Mesenchymal stem cell (in vitro differentiated cells and primary cell): ENCODE measurements around the gene ARID5A.

Source experiments
- DNase-seq: peaks from one replicate; pipeline ENCODE4 v3.0.0-alpha.2; 2013
- H2AFZ ChIP-seq: one replicate; pipeline ENCODE4 v1.6.1; 2013; ENCODE audit warnings: low read depth, mild to moderate bottlenecking, control low read depth, inconsistent platforms, low read length, moderate library complexity
- H2AK5ac ChIP-seq: 2 replicates; pipeline ENCODE4 v1.6.1; 2013; ENCODE audit warnings: low read length, moderate library complexity, mild to moderate bottlenecking, inconsistent platforms; ENCODE audit not compliant: severe bottlenecking
- H2BK120ac ChIP-seq: one replicate; pipeline ENCODE4 v1.6.1; 2013; ENCODE audit warnings: low read depth, mild to moderate bottlenecking, inconsistent platforms, low read length, moderate library complexity
- H2BK12ac ChIP-seq, 2 experiments: one replicate each; pipeline ENCODE4 v1.6.1; 2013; ENCODE audit warnings: inconsistent platforms in 2 of 2, low read length in 2 of 2, mild to moderate bottlenecking in 2 of 2, moderate library complexity in 2 of 2, control low read depth in 1 of 2
- H2BK15ac ChIP-seq: one replicate; pipeline ENCODE4 v1.6.1; 2013; ENCODE audit warnings: mild to moderate bottlenecking, low read depth, inconsistent platforms; ENCODE audit not compliant: poor library complexity, severe bottlenecking
- H2BK5ac ChIP-seq: 2 replicates; pipeline ENCODE4 v1.6.1; 2013; ENCODE audit warnings: low read depth, mild to moderate bottlenecking, low read length, control low read depth, inconsistent platforms; ENCODE audit not compliant: poor library complexity, severe bottlenecking
- H3K14ac ChIP-seq, 2 experiments: one replicate each; pipeline ENCODE4 v1.6.1; 2013; ENCODE audit warnings: inconsistent platforms in 2 of 2, low read length in 2 of 2, control low read depth in 1 of 2, mild to moderate bottlenecking in 1 of 2, moderate library complexity in 1 of 2
- H3K18ac ChIP-seq, 2 experiments: one replicate each; pipeline ENCODE4 v1.6.1; 2013; ENCODE audit warnings: inconsistent platforms in 2 of 2, low read length in 2 of 2, control low read depth in 1 of 2, low read depth in 1 of 2, mild to moderate bottlenecking in 1 of 2
- H3K23ac ChIP-seq, 2 experiments: one replicate each; pipeline ENCODE4 v1.6.1; 2013; ENCODE audit warnings: inconsistent platforms in 2 of 2, low read length in 2 of 2, mild to moderate bottlenecking in 2 of 2, moderate library complexity in 2 of 2, control low read depth in 1 of 2
- H3K27ac ChIP-seq: 2 replicates; pipeline ENCODE4 v1.5.1; 2013; ENCODE audit warnings: mild to moderate bottlenecking, moderate library complexity, low read length, control low read depth, inconsistent platforms; ENCODE audit not compliant: poor library complexity, severe bottlenecking
- H3K27me3 ChIP-seq, 2 experiments: 2 replicates each; pipeline versions ENCODE4 v1.6.1 to v1.7.0; 2013; ENCODE audit warnings: low read length in 2 of 2, mild to moderate bottlenecking in 2 of 2, moderate library complexity in 2 of 2, control low read depth in 1 of 2, inconsistent platforms in 1 of 2; ENCODE audit not compliant: control insufficient read depth in 1 of 2, insufficient read depth in 1 of 2
- H3K36me3 ChIP-seq, 2 experiments: 2 replicates each; pipeline versions ENCODE4 v1.6.1 to v1.7.0; 2013; ENCODE audit warnings: low read length in 2 of 2, control low read depth in 1 of 2, inconsistent platforms in 1 of 2, low read depth in 1 of 2, mild to moderate bottlenecking in 1 of 2; ENCODE audit not compliant: insufficient read depth in 2 of 2, control insufficient read depth in 1 of 2
- H3K4ac ChIP-seq, 2 experiments: one replicate each; pipeline ENCODE4 v1.6.1; 2013; ENCODE audit warnings: inconsistent platforms in 2 of 2, low read length in 2 of 2, mild to moderate bottlenecking in 2 of 2, moderate library complexity in 2 of 2, control low read depth in 1 of 2, low read depth in 1 of 2
- H3K4me1 ChIP-seq: 2 replicates; pipeline ENCODE4 v1.6.1; 2013; ENCODE audit warnings: low read depth, low read length, control low read depth; ENCODE audit not compliant: control insufficient read depth, insufficient read depth
- H3K4me2 ChIP-seq: 2 replicates; pipeline ENCODE4 v1.6.1; 2013; ENCODE audit warnings: low read length, mild to moderate bottlenecking, inconsistent platforms; ENCODE audit not compliant: poor library complexity, severe bottlenecking
- H3K4me3 ChIP-seq, 2 experiments: 2 replicates each; pipeline versions ENCODE4 v1.5.1 to v1.7.0; 2013; ENCODE audit warnings: low read length in 2 of 2, mild to moderate bottlenecking in 2 of 2, control low read depth in 1 of 2, low read depth in 1 of 2; ENCODE audit not compliant: insufficient read depth in 1 of 2
- H3K79me1 ChIP-seq: replicated peaks from 2 replicates; pipeline ENCODE4 v1.6.1; 2013; ENCODE audit warnings: mild to moderate bottlenecking, control low read depth, low read length, inconsistent platforms; ENCODE audit not compliant: poor library complexity, severe bottlenecking
- H3K9ac ChIP-seq: 2 replicates; pipeline ENCODE4 v1.7.0; 2013; ENCODE audit warnings: mild to moderate bottlenecking, low read length, moderate library complexity
- H3K9me3 ChIP-seq: 2 replicates; pipeline ENCODE4 v1.7.0; 2013; ENCODE audit warnings: mild to moderate bottlenecking, low read length; ENCODE audit not compliant: control insufficient read depth
- H4K8ac ChIP-seq: one replicate; pipeline ENCODE4 v1.6.1; 2013; ENCODE audit warnings: inconsistent platforms, mild to moderate bottlenecking, low read length, moderate library complexity
- H4K91ac ChIP-seq: one replicate; pipeline ENCODE4 v1.6.1; 2013; ENCODE audit warnings: mild to moderate bottlenecking, low read length, inconsistent platforms
- WGBS: methylation state at CpG from one replicate; pipeline ENCODE4 v1.1.7; 2013; ENCODE audit warnings: mixed read lengths; 5-methylcytosine and 5-hydroxymethylcytosine counted together

Gene ARID5A

GRCh38 chr2:96577501-96577900, 40.9 kb downstream of the ARID5A start:
- no peak overlapping the region for H2BK12ac ChIP-seq

GRCh38 chr2:96578731-96579130, 42.2 kb downstream of the ARID5A start:
- Histone ChIP-seq H2AFZ (no peak overlapping the region), H3K4me3 (no peak overlapping the region), H3K4me1 (no peaks in the 10 kb centered on the region), H2BK15ac (no peak overlapping the region), H2BK120ac (no peak overlapping the region), H3K4ac (no peak overlapping the region), H3K14ac (no peak overlapping the region), H3K9ac (no peak overlapping the region), H3K23ac (no peak overlapping the region), H2BK12ac (no peak overlapping the region), H3K9me3 (no peaks in the 10 kb centered on the region), H3K27ac (no peak overlapping the region), H3K27me3 (no peaks in the 10 kb centered on the region), H3K4me2 (no peak overlapping the region), H2BK5ac (no peak overlapping the region), H4K8ac (no peak overlapping the region), H3K36me3 (peaks cover 4% of the 10 kb centered on the region in 2 experiments), H3K18ac (no peak overlapping the region), H4K91ac (no peak overlapping the region), H3K79me1 (no peaks in the 10 kb centered on the region), H2AK5ac (no peak overlapping the region)
- no peak for DNase-seq
- 88% methylated on average over 3 of the region's 3 CpGs for WGBS

More at GRCh38 chr2:96577501-96577900, 40.9 kb downstream of the ARID5A start:
- Histone ChIP-seq H3K4me2 (no peak overlapping the region), H4K91ac (no peak overlapping the region), H2BK15ac (no peak overlapping the region), H3K14ac (no peak overlapping the region), H3K4ac (no peak overlapping the region), H3K9ac (no peak overlapping the region), H4K8ac (no peak overlapping the region), H3K9me3 (no peaks in the 10 kb centered on the region), H2AFZ (no peak overlapping the region), H2BK5ac (no peak overlapping the region), H3K18ac (no peak overlapping the region), H3K27ac (no peak overlapping the region), H3K36me3 (peaks cover 0 to 4% of the 10 kb centered on the region in 2 experiments), H3K4me3 (no peak overlapping the region), H3K27me3 (no peaks in the 10 kb centered on the region), H2AK5ac (no peak overlapping the region), H3K23ac (no peak overlapping the region), H2BK120ac (no peak overlapping the region), H3K79me1 (no peaks in the 10 kb centered on the region), H3K4me1 (no peaks in the 10 kb centered on the region)
- 62% methylated on average over 5 of the region's 5 CpGs for WGBS
- no peak for DNase-seq

- no peak overlapping the region for H4K91ac ChIP-seq
- no peaks in the 10 kb centered on the region for H3K27me3 ChIP-seq
- no peak for DNase-seq
- H3K4me1 ChIP-seq, result peaks cover 1% of the 10 kb centered on the region
- H2BK12ac ChIP-seq, result no peak overlapping the region
- no peak overlapping the region for H3K27ac ChIP-seq
- no peak overlapping the region for H3K9ac ChIP-seq
- no peak overlapping the region for H3K4me3 ChIP-seq
- H3K4me2 ChIP-seq, result no peak overlapping the region
- 91% methylated on average over 1 of the region's 2 CpGs for WGBS
- H3K36me3 ChIP-seq, result peaks cover 4% of the 10 kb centered on the region in 2 experiments
- H2BK120ac ChIP-seq, result no peak overlapping the region
- no peak overlapping the region for H4K8ac ChIP-seq
- H3K14ac ChIP-seq, result no peak overlapping the region
- H3K9me3 ChIP-seq, result no peaks in the 10 kb centered on the region
- no peak overlapping the region for H2BK15ac ChIP-seq
- no peak overlapping the region for H3K23ac ChIP-seq
- H3K79me1 ChIP-seq, result no peaks in the 10 kb centered on the region
- H2AK5ac ChIP-seq, result no peak overlapping the region
- H3K4ac ChIP-seq, result no peak overlapping the region
- H3K18ac ChIP-seq, result no peak overlapping the region
- no peak overlapping the region for H2BK5ac ChIP-seq
- no peak overlapping the region for H2AFZ ChIP-seq
Observed at GRCh38 chr2:96579422-96579821, 42.9 kb downstream of the ARID5A start.

- Histone ChIP-seq H2BK5ac (no peak overlapping the region), H3K4me3 (no peak overlapping the region), H3K27ac (no peak overlapping the region), H2AFZ (no peak overlapping the region), H4K91ac (no peak overlapping the region), H2AK5ac (no peak overlapping the region), H3K79me1 (no peaks in the 10 kb centered on the region), H2BK15ac (no peak overlapping the region), H3K23ac (no peak overlapping the region), H3K4me1 (peaks cover 1% of the 10 kb centered on the region), H3K36me3 (peaks cover 4 to 9% of the 10 kb centered on the region in 2 experiments), H2BK120ac (no peak overlapping the region), H3K9ac (no peak overlapping the region), H3K27me3 (no peaks in the 10 kb centered on the region), H4K8ac (no peak overlapping the region), H3K14ac (no peak overlapping the region), H3K4ac (no peak overlapping the region), H3K4me2 (no peak overlapping the region), H3K9me3 (no peaks in the 10 kb centered on the region), H2BK12ac (no peak overlapping the region), H3K18ac (no peak overlapping the region)
- WGBS, result 84% methylated on average over 4 of the region's 4 CpGs
- DNase-seq, result no peak
Observed at GRCh38 chr2:96580771-96581170, 44.2 kb downstream of the ARID5A start.
